Measurements from ENCODE around the gene AVPR2. TPM values are rescaled to one million over a fixed set of nuclear protein-coding genes. Genes with fewer than 3 reads are reported as not detected.

AVPR2 gene
- total RNA-seq, 2 donors from 2014 or later, result not detected

GRCh38 chrX:153861151-153861550 lies 43.3 kb upstream of the AVPR2 start:
- Histone ChIP-seq H3K4me1 (ENCODE audit: control insufficient read depth, insufficient read depth, low read length) (no peaks in the 10 kb centered on the region), H3K27ac (ENCODE audit: low read depth, low read length) (no peak overlapping the region), H3K9me3 (ENCODE audit: control insufficient read depth, low read length) (no peaks in the 10 kb centered on the region), H3K4me3 (ENCODE audit: low read length) (no peak overlapping the region), H3K27me3 (ENCODE audit: control insufficient read depth, insufficient read depth, low read length, poor library complexity, severe bottlenecking) (no peaks in the 10 kb centered on the region), H3K9ac (ENCODE audit: extremely low read depth, low read length, poor library complexity, severe bottlenecking) (no peak overlapping the region), H3K36me3 (ENCODE audit: control insufficient read depth, insufficient read depth, low read length) (no peaks in the 10 kb centered on the region)
- TF ChIP-seq CTCF (conservative IDR thresholded peaks at IDR 0.05), result no peak
- Mint-ChIP-seq H3K27me3 (ENCODE audit: insufficient read depth) (no peaks in the 10 kb centered on the region), H3K4me3 (no peak overlapping the region), H3K4me1 (no peaks in the 10 kb centered on the region), H3K36me3 (ENCODE audit: low read depth) (peaks cover 14% of the 10 kb centered on the region), H3K27ac (no peak overlapping the region), H3K9me3 (peaks cover 74% of the 10 kb centered on the region)
- no peak for DNase-seq
- 83% methylated on average over 7 of the region's 10 CpGs; no CpG with 5 or more reads in 1 of the 2 experiments for WGBS, 2 experiments (ENCODE audit: insufficient coverage in 1 of 2, insufficient read length in 1 of 2)

- no peak overlapping the region for H3K9ac ChIP-seq (ENCODE audit: extremely low read depth, low read length, poor library complexity, severe bottlenecking)
- H3K36me3 Mint-ChIP-seq (ENCODE audit: low read depth), result peaks cover 14% of the 10 kb centered on the region
- H3K4me1 ChIP-seq (ENCODE audit: control insufficient read depth, insufficient read depth, low read length), result no peaks in the 10 kb centered on the region
- H3K9me3 Mint-ChIP-seq, result peaks cover 73% of the 10 kb centered on the region
- no peak overlapping the region for H3K27ac Mint-ChIP-seq
- H3K4me3 Mint-ChIP-seq, result no peak overlapping the region
- H3K36me3 ChIP-seq (ENCODE audit: control insufficient read depth, insufficient read depth, low read length), result no peaks in the 10 kb centered on the region
- H3K27ac ChIP-seq (ENCODE audit: low read depth, low read length), result no peak overlapping the region
- no peak for TF ChIP-seq CTCF (conservative IDR thresholded peaks at IDR 0.05)
- no peaks in the 10 kb centered on the region for H3K4me1 Mint-ChIP-seq
- no peaks in the 10 kb centered on the region for H3K27me3 Mint-ChIP-seq (ENCODE audit: insufficient read depth)
- no peak overlapping the region for H3K4me3 ChIP-seq (ENCODE audit: low read length)
- no peaks in the 10 kb centered on the region for H3K27me3 ChIP-seq (ENCODE audit: control insufficient read depth, insufficient read depth, low read length, poor library complexity, severe bottlenecking)
- no peaks in the 10 kb centered on the region for H3K9me3 ChIP-seq (ENCODE audit: control insufficient read depth, low read length)
- DNase-seq, result no peak
- 87 to 100% methylated on average over 1 to 19 of the region's 21 CpGs for WGBS, 2 experiments (ENCODE audit: insufficient coverage in 1 of 2, insufficient read length in 1 of 2)
Measured at GRCh38 chrX:153861733-153862310, 42.7 kb upstream of the AVPR2 start.

GRCh38 chrX:153862369-153863250 lies 41.9 kb upstream of the AVPR2 start:
- Histone ChIP-seq H3K4me1 (ENCODE audit: control insufficient read depth, insufficient read depth, low read length) (no peaks in the 10 kb centered on the region), H3K36me3 (ENCODE audit: control insufficient read depth, insufficient read depth, low read length) (no peaks in the 10 kb centered on the region), H3K4me3 (ENCODE audit: low read length) (no peak overlapping the region), H3K9ac (ENCODE audit: extremely low read depth, low read length, poor library complexity, severe bottlenecking) (no peak overlapping the region), H3K27me3 (ENCODE audit: control insufficient read depth, insufficient read depth, low read length, poor library complexity, severe bottlenecking) (no peaks in the 10 kb centered on the region), H3K27ac (ENCODE audit: low read depth, low read length) (no peak overlapping the region), H3K9me3 (ENCODE audit: control insufficient read depth, low read length) (no peaks in the 10 kb centered on the region)
- Mint-ChIP-seq H3K4me3 (no peak overlapping the region), H3K27me3 (ENCODE audit: insufficient read depth) (no peaks in the 10 kb centered on the region), H3K9me3 (peaks cover 74% of the 10 kb centered on the region), H3K4me1 (no peaks in the 10 kb centered on the region), H3K36me3 (ENCODE audit: low read depth) (peaks cover 14% of the 10 kb centered on the region), H3K27ac (no peak overlapping the region)
- WGBS, 2 experiments (ENCODE audit: insufficient coverage in 1 of 2, insufficient read length in 1 of 2), result 91% methylated on average over 19 of the region's 22 CpGs; no CpG with 5 or more reads in 1 of the 2 experiments
- no peak for TF ChIP-seq CTCF (conservative IDR thresholded peaks at IDR 0.05)
- no peak for DNase-seq

Measured in endodermal cell (in vitro differentiated cells).